NCI-H510A (cell line): ENCODE measurements around the gene SLC18A3.

Experiments
- DNase-seq: peaks from one replicate; lab custom pipeline; 2025; lab: John Stamatoyannopoulos, UW

SLC18A3 gene

DNA sequence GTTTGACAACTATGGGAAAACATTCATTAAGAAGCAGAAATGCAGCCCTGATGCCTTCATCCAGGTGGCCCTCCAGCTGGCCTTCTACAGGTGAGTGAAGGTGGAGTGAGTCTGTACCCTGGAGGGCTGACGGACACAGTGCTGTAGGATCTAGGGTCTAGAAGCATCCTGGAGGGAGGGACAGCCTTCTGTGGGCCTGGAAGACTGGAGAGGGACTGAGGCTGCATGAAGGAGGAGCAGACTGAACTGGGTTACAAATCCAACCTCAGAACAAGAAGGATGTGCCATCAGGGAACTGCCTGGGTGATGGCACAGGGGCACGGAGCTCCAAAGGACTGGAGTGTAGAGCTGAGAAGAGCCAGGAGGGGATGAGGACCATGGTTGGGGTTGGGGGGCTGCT, 41.8 kb downstream of the SLC18A3 start:
- no peak for DNase-seq

GRCh38 chr10:49652421-49653272, 42.5 kb downstream of the SLC18A3 start:
- DNase-seq = no peak

DNA sequence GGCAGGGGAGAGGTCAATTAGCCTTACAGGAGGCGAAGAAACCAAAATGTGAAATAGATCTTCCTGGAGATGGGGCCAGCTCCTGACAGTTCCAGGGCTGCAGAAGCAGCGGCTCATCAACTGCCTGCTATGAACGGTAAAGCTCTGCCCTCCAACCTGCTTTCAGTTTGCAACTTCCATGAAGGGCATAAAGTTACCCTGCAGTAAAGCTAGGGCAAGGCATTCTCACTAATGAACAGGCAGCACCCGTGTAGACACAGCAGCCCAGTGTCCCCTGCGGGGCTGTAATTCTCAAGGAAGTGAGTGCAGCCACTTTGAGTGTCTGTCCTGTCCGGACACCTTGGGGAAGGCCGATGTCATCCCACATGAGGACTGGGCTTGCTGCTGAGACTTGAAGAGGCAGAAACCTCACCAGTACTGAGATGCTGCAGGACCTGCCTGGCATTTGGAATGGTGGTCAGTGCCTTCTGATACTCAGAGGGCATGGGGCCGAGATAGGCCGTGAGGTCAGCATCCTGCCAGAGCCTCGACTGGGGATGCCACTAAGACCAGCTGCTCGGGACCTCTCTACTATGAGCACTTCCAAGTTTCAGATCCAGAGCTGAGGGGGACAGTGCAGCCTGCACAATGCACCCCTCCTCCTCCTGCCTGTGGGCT, 43.3 kb downstream of the SLC18A3 start:
- no peak for DNase-seq

- no peak for DNase-seq
These were observed 44.1 kb downstream of the SLC18A3 start for GRCh38 chr10:49654036-49654693.

GRCh38 chr10:49655099-49655498, 45.0 kb downstream of the SLC18A3 start:
- DNase-seq = no peak

DNA sequence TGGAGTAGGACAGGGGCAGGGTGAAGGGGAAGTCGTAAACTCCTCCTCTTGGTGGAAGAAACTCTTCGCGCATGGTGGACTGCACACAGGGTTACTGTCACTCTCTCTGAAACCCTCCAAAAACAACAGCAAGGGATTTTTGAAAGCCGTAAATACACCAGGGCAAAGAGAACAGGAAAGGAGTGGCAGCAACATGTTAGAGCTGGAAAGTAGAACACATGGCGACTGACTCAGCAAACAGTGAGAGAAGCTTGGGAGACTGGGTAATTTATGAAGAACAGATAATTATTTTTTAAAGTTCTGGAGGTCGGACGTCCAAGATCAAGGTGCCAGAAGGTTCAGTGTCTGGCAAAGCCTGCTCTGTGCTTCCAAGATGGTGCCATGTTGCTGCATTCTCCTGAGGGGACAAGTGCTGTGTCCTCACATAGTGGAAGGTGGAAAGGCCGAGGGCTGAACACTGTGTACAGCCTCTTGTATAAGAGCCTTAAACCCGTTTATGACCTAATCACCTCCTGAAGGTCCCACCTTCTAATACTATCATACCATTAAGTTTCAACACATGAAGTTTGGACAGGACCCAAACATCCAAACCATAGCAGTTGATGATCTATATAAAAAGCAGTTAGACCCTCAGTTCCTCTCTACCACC, 46.9 kb downstream of the SLC18A3 start:
- no peak for DNase-seq

DNA sequence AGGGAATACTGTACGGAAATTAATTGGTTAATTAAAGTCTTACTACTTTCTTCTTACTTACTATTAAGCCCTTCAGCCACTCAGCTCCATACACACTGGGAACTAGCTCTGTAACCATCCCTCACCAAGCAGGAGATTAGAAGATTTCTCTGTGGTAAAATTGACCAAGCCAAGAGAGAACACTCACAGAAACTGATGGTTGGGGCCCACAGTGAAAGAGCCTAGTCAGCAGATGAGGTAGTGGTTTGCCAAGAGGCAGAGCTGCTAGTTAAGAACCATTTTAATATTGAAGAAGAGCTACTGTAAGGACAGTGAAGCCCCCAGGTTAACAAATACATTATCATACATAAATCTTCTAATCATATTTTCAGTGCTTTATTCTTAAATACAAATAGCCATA, 47.5 kb downstream of the SLC18A3 start:
- no peak for DNase-seq

DNA sequence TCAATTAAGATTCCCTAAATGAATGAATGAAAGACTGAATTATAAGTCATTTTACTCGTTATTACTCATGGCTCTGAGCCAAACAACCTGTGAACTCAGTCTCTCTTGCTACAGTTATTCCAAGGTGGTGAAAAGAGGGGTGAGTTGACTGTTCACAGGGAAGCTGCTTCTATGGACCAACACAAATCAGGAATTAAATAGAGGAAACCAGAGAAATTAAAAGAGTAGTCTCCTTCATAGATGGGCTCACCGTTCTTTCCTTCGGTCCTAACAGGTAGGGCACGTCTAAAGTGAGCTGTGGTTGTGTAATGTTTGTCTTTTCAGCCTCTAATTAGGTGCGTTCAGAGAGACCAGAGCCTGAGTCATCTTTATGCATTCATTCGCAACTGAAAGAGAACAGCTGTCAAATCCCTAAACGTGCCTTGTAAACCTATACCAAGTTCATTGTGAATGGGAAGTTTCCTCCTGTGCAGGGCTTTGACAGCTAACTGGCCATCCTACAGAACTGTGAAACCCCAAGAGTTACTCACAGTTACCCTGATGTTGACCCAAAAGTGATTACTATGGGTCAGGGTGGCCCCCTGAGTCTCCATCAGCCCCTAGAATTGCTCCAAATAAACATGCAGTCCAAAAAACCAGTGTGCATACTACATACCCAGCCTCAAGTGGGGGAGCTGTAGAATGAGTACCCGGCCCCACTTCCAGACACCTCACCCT, 51.2 kb downstream of the SLC18A3 start:
- DNase-seq = no peak
